ENCODE results near the gene UBE2E2.

The UBE2E2 gene

GRCh38 chr3:23537101-23537551 is 334.0 kb downstream of the UBE2E2 start:
- DNase-seq (ENCODE audit: low spot score) = peak; percentile 61

- DNase-seq (ENCODE audit: low spot score) = no peak
Observed at GRCh38 chr3:23539185-23539584, 336.1 kb downstream of the UBE2E2 start.

GRCh38 chr3:23540600-23540999 is 337.5 kb downstream of the UBE2E2 start:
- no peak for DNase-seq (ENCODE audit: low spot score)

- DNase-seq (ENCODE audit: low spot score) = no peak
Observed at GRCh38 chr3:23542079-23542478, 339.0 kb downstream of the UBE2E2 start.

- no peak for DNase-seq (ENCODE audit: low spot score)
Observed at GRCh38 chr3:23546181-23546580, 343.1 kb downstream of the UBE2E2 start.

- no peak for DNase-seq (ENCODE audit: low spot score)
Observed at GRCh38 chr3:23547905-23548650, 345.0 kb downstream of the UBE2E2 start.

- no peak for DNase-seq (ENCODE audit: low spot score)
Observed at GRCh38 chr3:23548706-23549105, 345.6 kb downstream of the UBE2E2 start.

- no peak for DNase-seq (ENCODE audit: low spot score)
Observed at GRCh38 chr3:23549148-23549910, 346.2 kb downstream of the UBE2E2 start.

GRCh38 chr3:23550402-23550801 is 347.3 kb downstream of the UBE2E2 start:
- no peak for DNase-seq (ENCODE audit: low spot score)

- DNase-seq (ENCODE audit: low spot score) = no peak
Observed at GRCh38 chr3:23552506-23552905, 349.4 kb downstream of the UBE2E2 start.

- DNase-seq (ENCODE audit: low spot score) = no peak
Observed at GRCh38 chr3:23553353-23553752, 350.2 kb downstream of the UBE2E2 start.

GRCh38 chr3:23565041-23565775 is 362.1 kb downstream of the UBE2E2 start:
- no peak for DNase-seq (ENCODE audit: low spot score)

- DNase-seq (ENCODE audit: low spot score) = no peak
Observed at GRCh38 chr3:23566499-23566898, 363.4 kb downstream of the UBE2E2 start.

GRCh38 chr3:23567917-23568316 is 364.8 kb downstream of the UBE2E2 start:
- no peak for DNase-seq (ENCODE audit: low spot score)

GRCh38 chr3:23573827-23574226 is 370.7 kb downstream of the UBE2E2 start:
- no peak for DNase-seq (ENCODE audit: low spot score)

- DNase-seq (ENCODE audit: low spot score) = no peak
Observed at GRCh38 chr3:23574822-23575315, 371.7 kb downstream of the UBE2E2 start.

- no peak for DNase-seq (ENCODE audit: low spot score)
Observed at GRCh38 chr3:23575697-23576096, 372.6 kb downstream of the UBE2E2 start.

GRCh38 chr3:23576379-23576959 is 373.3 kb downstream of the UBE2E2 start:
- DNase-seq (ENCODE audit: low spot score) = no peak

GRCh38 chr3:23580096-23580713 is 377.1 kb downstream of the UBE2E2 start:
- no peak for DNase-seq (ENCODE audit: low spot score)

- DNase-seq (ENCODE audit: low spot score) = no peak
Observed at GRCh38 chr3:23583980-23584740, 381.0 kb downstream of the UBE2E2 start.

GRCh38 chr3:23587513-23587912 is 384.4 kb downstream of the UBE2E2 start:
- no peak for DNase-seq (ENCODE audit: low spot score)

All from ecto neural progenitor cell (in vitro differentiated cells).